HL-60/S4 treated with retinoic acid at 250 ng/mL for 4 days and 3 days (cell line): Measurements from ENCODE around the gene TRPM8.
"Not testable (repeated sequence)": the region's sequence is repeated elsewhere in the genome, so short reads cannot be mapped to it uniquely, and the experiment has no call there.

Source experiments
- in situ Hi-C: fragments of 300-500 bp; cut with MboI; formaldehyde crosslinking; loops from 2 replicates; pipeline ENCODE4 v1.7.0; 2022; ENCODE audit warnings: low sequenced_read_pairs

TRPM8 gene

GRCh38 chr2:233935426-233935825, 18.3 kb downstream of the TRPM8 start:
- in situ Hi-C loops = no loop called here

- in situ Hi-C loops = no loop called here
Measured at GRCh38 chr2:233936089-233936488, 18.9 kb downstream of the TRPM8 start.

- in situ Hi-C loops = no loop called here
Measured at GRCh38 chr2:233938676-233939370, 21.6 kb downstream of the TRPM8 start.

GRCh38 chr2:233940376-233941276, 23.5 kb downstream of the TRPM8 start:
- in situ Hi-C loops = no loop called here

- in situ Hi-C loops = no loop called here
Measured at GRCh38 chr2:233942731-233943130, 25.6 kb downstream of the TRPM8 start.

- in situ Hi-C loops = no loop called here
Measured at GRCh38 chr2:233944269-233944668, 27.1 kb downstream of the TRPM8 start.

GRCh38 chr2:233944722-233945121, 27.5 kb downstream of the TRPM8 start:
- in situ Hi-C loops = no loop called here

GRCh38 chr2:233945146-233945545, 28.0 kb downstream of the TRPM8 start:
- in situ Hi-C loops = no loop called here

- in situ Hi-C loops = no loop called here
Measured at GRCh38 chr2:233950078-233950825, 33.1 kb downstream of the TRPM8 start.

GRCh38 chr2:233952335-233952734, 35.2 kb downstream of the TRPM8 start:
- in situ Hi-C loops = no loop called here

GRCh38 chr2:233953087-233953801, 36.1 kb downstream of the TRPM8 start:
- in situ Hi-C loops = no loop called here

- in situ Hi-C loops = no loop called here
Measured at GRCh38 chr2:233960203-233960602, 43.0 kb downstream of the TRPM8 start.

GRCh38 chr2:233961905-233962304, 44.7 kb downstream of the TRPM8 start:
- in situ Hi-C loops = no loop called here

- in situ Hi-C loops = no loop called here
Measured at GRCh38 chr2:233964581-233964980, 47.4 kb downstream of the TRPM8 start.

- in situ Hi-C loops = no loop called here
Measured at GRCh38 chr2:233965032-233965603, 47.9 kb downstream of the TRPM8 start.

- in situ Hi-C loops = not testable (repeated sequence)
Measured at GRCh38 chr2:233965646-233966045, 48.5 kb downstream of the TRPM8 start.

- in situ Hi-C loops = no loop called here
Measured at GRCh38 chr2:233966388-233966787, 49.2 kb downstream of the TRPM8 start.

GRCh38 chr2:233967164-233967563, 50.0 kb downstream of the TRPM8 start:
- in situ Hi-C loops = no loop called here

- in situ Hi-C loops = no loop called here
Measured at GRCh38 chr2:233968556-233968955, 51.4 kb downstream of the TRPM8 start.

- in situ Hi-C loops = not testable (repeated sequence)
Measured at GRCh38 chr2:233972460-233972859, 55.3 kb downstream of the TRPM8 start.
